Peyer's patch (tissue), 4 donors: Measurements from ENCODE around the gene BMP6.

Experiments used
- CTCF ChIP-seq, 6 experiments: fragments of 450-650 bp in 4 of 6; fragments of 200-600 bp in 2 of 6; sonication (generic) in 1 of 6; IDR thresholded peaks; one replicate each; pipeline ENCODE4 v1.5.1; 2017 to 2019; ENCODE audit warnings: antibody characterized with exemption in 6 of 6, mild to moderate bottlenecking in 3 of 6, moderate library complexity in 1 of 6
- POLR2A ChIP-seq, 2 donors: fragments of 450-650 bp; IDR thresholded peaks; one replicate each; pipeline ENCODE4 v1.5.1; 2017; ENCODE audit warnings: antibody characterized with exemption in 2 of 2, mild to moderate bottlenecking in 2 of 2, moderate library complexity in 2 of 2

DNA sequence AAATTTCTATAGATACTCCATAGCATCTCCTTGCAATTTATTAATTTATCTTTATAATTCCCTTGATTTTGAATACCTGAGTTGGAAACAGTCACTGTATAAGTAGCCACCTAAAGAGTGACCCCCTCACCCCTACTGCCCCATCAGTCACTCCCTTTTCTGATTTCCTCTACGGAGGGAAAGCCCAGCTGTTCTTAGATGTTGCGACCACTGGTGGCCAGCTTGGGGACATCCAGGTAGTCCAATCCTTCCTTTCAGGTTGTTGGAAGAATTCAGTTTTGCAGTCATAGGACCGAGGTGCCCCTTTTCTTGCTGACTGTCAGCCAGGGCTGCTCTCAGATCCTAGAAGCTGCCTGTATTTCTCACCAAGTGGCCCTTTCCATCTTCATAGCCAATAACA lies 87.8 kb downstream of the BMP6 start:
- TF ChIP-seq CTCF (IDR thresholded peaks at IDR 0.05) (no peak), POLR2A (IDR thresholded peaks at IDR 0.05) (no peak)
